ENCODE data around the gene CYLC2. TPM values are rescaled to one million over a fixed set of nuclear protein-coding genes. Genes with fewer than 3 reads are reported as not detected.

Gene CYLC2
- total RNA-seq, 6 experiments from 2014 or later: not detected

GRCh38 chr9:103014242-103014641, 19.1 kb downstream of the CYLC2 start:
- H3K4me1 Mint-ChIP-seq (ENCODE audit: low read depth): no peaks in the 10 kb centered on the region
- no peak for DNase-seq
- no peak for TF ChIP-seq CTCF (IDR thresholded peaks at IDR 0.05)
- peaks cover 17% of the 10 kb centered on the region for H3K9me3 Mint-ChIP-seq
- H3K27me3 Mint-ChIP-seq (ENCODE audit: insufficient read depth): no peaks in the 10 kb centered on the region; the same call in 1 of the 2 replicates
- no peaks in the 10 kb centered on the region for H3K36me3 Mint-ChIP-seq (ENCODE audit: low read depth)
- H3K27ac Mint-ChIP-seq: no peak overlapping the region
- no peak overlapping the region for H3K4me3 Mint-ChIP-seq

- Mint-ChIP-seq H3K27me3 (ENCODE audit: insufficient read depth) (peaks cover 2% of the 10 kb centered on the region; the same call in 1 of the 2 replicates), H3K27ac (no peak overlapping the region), H3K36me3 (ENCODE audit: low read depth) (no peaks in the 10 kb centered on the region), H3K4me3 (no peak overlapping the region), H3K4me1 (ENCODE audit: low read depth) (no peaks in the 10 kb centered on the region), H3K9me3 (peaks cover 28% of the 10 kb centered on the region)
- no peak for DNase-seq
- no peak for TF ChIP-seq CTCF (IDR thresholded peaks at IDR 0.05)
Measured at GRCh38 chr9:103025796-103026195, 30.7 kb downstream of the CYLC2 start.

- H3K36me3 Mint-ChIP-seq (ENCODE audit: low read depth): no peaks in the 10 kb centered on the region
- no peak overlapping the region for H3K4me3 Mint-ChIP-seq
- H3K27me3 Mint-ChIP-seq (ENCODE audit: insufficient read depth): no peaks in the 10 kb centered on the region; the same call in 1 of the 2 replicates
- H3K9me3 Mint-ChIP-seq: peaks cover 31% of the 10 kb centered on the region
- H3K27ac Mint-ChIP-seq: no peak overlapping the region
- no peaks in the 10 kb centered on the region for H3K4me1 Mint-ChIP-seq (ENCODE audit: low read depth)
- no peak for TF ChIP-seq CTCF (IDR thresholded peaks at IDR 0.05)
- DNase-seq: no peak
Measured at GRCh38 chr9:103037508-103038477, 42.7 kb downstream of the CYLC2 start.

GRCh38 chr9:103041961-103042360, 46.8 kb downstream of the CYLC2 start:
- TF ChIP-seq CTCF (IDR thresholded peaks at IDR 0.05): no peak
- no peaks in the 10 kb centered on the region for H3K36me3 Mint-ChIP-seq (ENCODE audit: low read depth)
- no peak overlapping the region for H3K4me3 Mint-ChIP-seq
- no peak for DNase-seq
- no peak overlapping the region for H3K27ac Mint-ChIP-seq
- peaks cover 33% of the 10 kb centered on the region for H3K9me3 Mint-ChIP-seq
- H3K4me1 Mint-ChIP-seq (ENCODE audit: low read depth): no peaks in the 10 kb centered on the region
- H3K27me3 Mint-ChIP-seq (ENCODE audit: insufficient read depth): no peaks in the 10 kb centered on the region; the same call in 1 of the 2 replicates

All from HFFc6 (cell line).